Body of pancreas (tissue), 4 donors: ENCODE data around the gene RHOT1. TPM values are rescaled to one million over a fixed set of nuclear protein-coding genes. Genes with fewer than 3 reads are reported as not detected.

Source experiments
- ATAC-seq: fragments of 150-250 bp; one replicate; pipeline ENCODE4 v1.9.1; 2016
- DNase-seq, 4 donors: peaks; one replicate each; pipeline ENCODE4 v3.0.0-alpha.2; 2019
- H3K27ac ChIP-seq, 4 donors: fragments of 200-600 bp; sonication (generic); 1 replicate in 3 of 4; 2 replicates in 1 of 4; pipeline versions ENCODE4 v1.5.1 to v1.6.1; 2016 to 2019; ENCODE audit warnings: mild to moderate bottlenecking in 1 of 4, mixed read lengths in 1 of 4, moderate library complexity in 1 of 4
- H3K27me3 ChIP-seq, 2 donors: fragments of 200-600 bp; sonication (generic); one replicate each; pipeline ENCODE4 v1.6.0; 2016; ENCODE audit warnings: mild to moderate bottlenecking in 1 of 2
- H3K36me3 ChIP-seq, 2 donors: fragments of 200-600 bp; sonication (generic); replicated peaks in 1 of 2; 2 replicates each; pipeline ENCODE4 v1.5.1; 2016; ENCODE audit warnings: low read depth in 2 of 2; ENCODE audit not compliant: insufficient read depth in 1 of 2
- H3K4me1 ChIP-seq: fragments of 200-600 bp; sonication (generic); one replicate; pipeline ENCODE4 v1.6.0; 2016
- H3K4me3 ChIP-seq, 2 donors: fragments of 200-600 bp; sonication (generic); 1 replicate in 1 of 2; 2 replicates in 1 of 2; pipeline ENCODE4 v1.5.1; 2016 to 2019
- H3K9me3 ChIP-seq, 3 donors: fragments of 200-600 bp; sonication (generic); 1 replicate in 2 of 3; 2 replicates in 1 of 3; pipeline ENCODE4 v1.5.1; 2016
- POLR2A ChIP-seq, 3 donors: fragments of 450-650 bp; IDR thresholded peaks; one replicate each; pipeline ENCODE4 v1.6.1; 2016; ENCODE audit warnings: antibody characterized with exemption in 3 of 3, mild to moderate bottlenecking in 2 of 3
- WGBS, 2 donors: methylation state at CpG; one replicate each; pipeline ENCODE4 v1.1.5; 2017; 5-methylcytosine and 5-hydroxymethylcytosine counted together
- intact Hi-C: fragments of 100-400 bp; cut with DNase I; formaldehyde crosslinking; loops from one replicate; pipeline ENCODE4 v1.15.1; 2023
- total RNA-seq, 2 donors: library from RNA; depleted of rRNA; stranded (reverse); fragments of >200 nt; gene quantifications; one replicate each; pipeline ENCODE4 v1.1.0, GENCODE V29; 2016
- TF ChIP-seq, protein P1 (sequence below), 7 experiments: fragments of 450-650 bp in 4 of 7; fragments of 200-600 bp in 3 of 7; sonication (generic) in 3 of 7; IDR thresholded peaks; one replicate each; pipeline ENCODE4 v1.5.1; 2016 to 2019; ENCODE audit warnings: antibody characterized with exemption in 7 of 7

The RHOT1 gene
- total RNA-seq, 2 donors from 2014 or later, result 15.2 to 25.4 TPM

DNA sequence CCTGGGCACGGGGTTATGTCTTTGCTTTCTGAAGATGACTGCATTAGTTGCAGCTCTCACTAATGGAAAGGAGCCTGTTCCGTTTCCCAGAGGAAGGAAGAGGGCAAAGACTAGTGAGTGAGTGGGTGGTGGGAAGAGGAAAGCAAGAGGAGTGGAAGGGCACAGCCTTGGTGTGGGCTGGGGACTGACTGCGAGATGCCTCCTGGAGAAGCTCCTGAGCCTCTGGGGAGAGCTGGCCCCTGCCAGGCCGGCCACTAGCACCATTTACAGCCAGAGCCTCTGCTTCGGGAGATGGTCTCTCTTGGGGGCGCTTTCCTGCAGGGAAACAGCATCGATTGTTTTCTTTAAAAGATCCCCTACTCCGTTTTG lies 122.5 kb downstream of the RHOT1 start:
- TF ChIP-seq POLR2A (IDR thresholded peaks at IDR 0.05), result no peak
- TF ChIP-seq, protein P1, sequence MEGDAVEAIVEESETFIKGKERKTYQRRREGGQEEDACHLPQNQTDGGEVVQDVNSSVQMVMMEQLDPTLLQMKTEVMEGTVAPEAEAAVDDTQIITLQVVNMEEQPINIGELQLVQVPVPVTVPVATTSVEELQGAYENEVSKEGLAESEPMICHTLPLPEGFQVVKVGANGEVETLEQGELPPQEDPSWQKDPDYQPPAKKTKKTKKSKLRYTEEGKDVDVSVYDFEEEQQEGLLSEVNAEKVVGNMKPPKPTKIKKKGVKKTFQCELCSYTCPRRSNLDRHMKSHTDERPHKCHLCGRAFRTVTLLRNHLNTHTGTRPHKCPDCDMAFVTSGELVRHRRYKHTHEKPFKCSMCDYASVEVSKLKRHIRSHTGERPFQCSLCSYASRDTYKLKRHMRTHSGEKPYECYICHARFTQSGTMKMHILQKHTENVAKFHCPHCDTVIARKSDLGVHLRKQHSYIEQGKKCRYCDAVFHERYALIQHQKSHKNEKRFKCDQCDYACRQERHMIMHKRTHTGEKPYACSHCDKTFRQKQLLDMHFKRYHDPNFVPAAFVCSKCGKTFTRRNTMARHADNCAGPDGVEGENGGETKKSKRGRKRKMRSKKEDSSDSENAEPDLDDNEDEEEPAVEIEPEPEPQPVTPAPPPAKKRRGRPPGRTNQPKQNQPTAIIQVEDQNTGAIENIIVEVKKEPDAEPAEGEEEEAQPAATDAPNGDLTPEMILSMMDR (IDR thresholded peaks at IDR 0.05), result no peak
- H3K9me3 ChIP-seq, result no peaks in the 10 kb centered on the region
- peaks cover 0 to 11% of the 10 kb centered on the region in 2 donors for H3K27me3 ChIP-seq
- no peak overlapping the region for H3K4me3 ChIP-seq
- H3K4me1 ChIP-seq, result peaks cover 25% of the 10 kb centered on the region
- DNase-seq (no peak), ATAC-seq (no peak)
- no peak overlapping the region for H3K27ac ChIP-seq
- WGBS, 2 donors, result 39 to 49% methylated on average over 8 of the region's 8 CpGs
- no peaks in the 10 kb centered on the region for H3K36me3 ChIP-seq
- intact Hi-C loops, result no loop called here

DNA sequence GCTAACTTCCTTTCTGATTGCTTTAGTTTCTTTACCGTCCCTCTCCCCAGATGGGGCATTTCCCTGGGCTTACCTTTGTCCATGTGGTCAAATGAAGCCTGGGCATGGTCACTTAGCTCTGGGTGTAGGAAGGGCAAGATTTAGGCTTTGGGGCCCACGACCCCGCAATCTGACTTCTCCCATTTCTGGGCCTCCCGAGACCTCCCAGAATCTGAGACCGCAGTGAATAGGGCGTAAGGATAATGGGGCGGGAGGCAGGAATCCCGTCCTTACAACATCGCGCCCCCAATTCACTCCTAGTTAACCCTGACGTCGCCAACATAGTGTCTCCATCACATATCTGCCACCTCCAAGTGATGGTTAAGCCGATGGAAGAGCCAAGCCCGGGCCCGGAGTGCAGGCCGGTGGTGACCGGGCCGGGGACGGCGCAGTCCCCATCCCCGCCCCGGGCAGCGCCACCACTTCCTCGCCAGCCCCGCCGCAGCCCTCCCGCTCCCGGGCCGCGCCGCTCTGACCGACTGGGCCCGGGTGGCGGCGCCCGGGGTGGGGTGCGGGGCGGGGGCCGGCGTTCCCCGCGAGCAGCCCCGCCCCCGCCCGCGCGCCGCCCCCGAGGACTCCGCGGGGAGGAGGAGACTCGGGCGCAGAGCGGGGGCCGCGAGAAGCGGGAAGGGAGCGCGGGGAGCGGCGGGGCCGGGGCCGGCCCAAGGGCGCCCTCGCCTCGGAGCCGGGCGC lies 123.1 kb downstream of the RHOT1 start, which contains the start of gene RHBDL3:
Gene RHBDL3 (plus strand): TSS at position 641 of the 732 bp plus-strand sequence. CDS start 358 bp downstream, outside the sequence.
- ATAC-seq (peak; percentile 51), DNase-seq (peak in 1 of 4 donors; percentile 41)
- H3K4me1 ChIP-seq, result peaks cover 25% of the 10 kb centered on the region
- no peak within 1 kb of the TSS for H3K27ac ChIP-seq
- H3K36me3 ChIP-seq, result no peaks in the 10 kb centered on the region
- peak within 1 kb of the TSS in 1 of 2 donors; percentile 27 for H3K4me3 ChIP-seq
- intact Hi-C loops, result no loop called here
- 9 to 30% methylated on average over 10 to 34 of the region's 68 CpGs for WGBS, 2 donors
- no peaks in the 10 kb centered on the region for H3K9me3 ChIP-seq
- TF ChIP-seq, protein P1 (IDR thresholded peaks at IDR 0.05), result no peak
- no peak for TF ChIP-seq POLR2A (IDR thresholded peaks at IDR 0.05)
- H3K27me3 ChIP-seq, result peaks cover 0 to 11% of the 10 kb centered on the region in 2 donors

DNA sequence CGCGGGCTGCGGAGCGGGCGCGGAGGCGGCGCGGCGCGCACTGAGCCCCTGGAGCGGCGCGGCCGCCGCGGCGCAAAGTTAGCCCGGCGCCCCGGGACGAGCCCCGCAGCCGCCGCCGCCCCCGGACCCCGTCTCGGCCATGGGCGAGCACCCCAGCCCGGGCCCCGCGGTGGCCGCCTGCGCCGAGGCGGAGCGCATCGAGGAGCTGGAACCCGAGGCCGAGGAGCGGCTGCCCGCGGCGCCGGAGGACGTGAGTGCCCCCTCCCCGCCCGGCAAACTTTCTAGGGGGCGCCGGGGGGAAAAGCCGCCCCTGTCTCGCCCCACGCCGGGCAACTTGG lies 123.7 kb downstream of the RHOT1 start:
- intact Hi-C loops, result no loop called here
- Histone ChIP-seq H3K4me3 (peak overlapping the region in 1 of 2 donors; percentile 27), H3K36me3 (no peaks in the 10 kb centered on the region), H3K27ac (no peak overlapping the region), H3K9me3 (no peaks in the 10 kb centered on the region), H3K4me1 (peaks cover 25% of the 10 kb centered on the region), H3K27me3 (peaks cover 0 to 11% of the 10 kb centered on the region in 2 donors)
- 0% methylated on average over 46 of the region's 55 CpGs; no CpG with 5 or more reads in 1 of the 2 donors for WGBS, 2 donors
- TF ChIP-seq, protein P1 (IDR thresholded peaks at IDR 0.05), result no peak
- TF ChIP-seq POLR2A (IDR thresholded peaks at IDR 0.05), result no peak
- ATAC-seq (peak; percentile 12), DNase-seq (no peak)

DNA sequence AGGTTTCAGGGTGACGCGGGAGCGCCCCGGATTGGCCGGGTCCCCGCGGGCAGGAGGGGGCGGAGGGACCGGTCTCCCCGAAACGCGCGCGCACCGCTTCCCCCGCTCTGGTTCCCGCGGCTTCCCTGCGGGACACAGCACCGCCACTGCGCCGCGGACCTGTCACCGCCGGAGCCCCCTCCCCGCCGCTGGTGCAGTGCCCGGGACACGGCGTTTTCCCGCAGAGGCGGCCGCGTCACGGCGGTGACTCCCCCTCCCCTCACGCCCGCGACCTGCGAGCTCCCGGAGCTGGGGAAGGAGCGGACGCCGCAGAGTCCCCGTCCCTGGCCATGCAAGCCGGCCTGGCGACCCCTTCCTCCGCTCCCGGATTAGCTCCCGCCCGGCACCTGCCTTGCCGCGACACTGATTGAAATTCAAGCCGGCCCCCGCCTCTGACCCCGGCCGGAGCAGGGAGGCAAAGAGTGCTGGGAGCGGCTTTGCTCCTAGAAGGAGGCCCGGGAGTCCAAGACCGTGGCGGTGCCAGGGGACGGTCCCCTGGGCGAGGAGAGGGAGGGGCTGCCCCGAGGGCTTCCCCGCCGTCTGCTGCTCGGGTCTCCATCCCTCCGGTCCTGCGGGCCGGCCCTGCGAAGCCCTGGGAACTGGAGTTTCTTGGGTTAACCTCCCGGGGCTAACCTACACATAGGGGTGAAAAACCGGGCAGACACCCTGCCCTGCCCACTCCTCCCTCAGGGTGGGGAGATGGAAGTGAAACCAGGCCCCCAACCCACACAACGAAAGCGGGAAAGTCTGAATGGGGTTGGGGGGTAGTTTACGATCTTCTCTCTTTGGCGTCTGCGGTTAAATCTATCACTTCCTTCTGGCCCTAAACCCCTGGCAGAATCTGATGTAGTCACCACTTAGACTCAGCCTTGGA lies 124.3 kb downstream of the RHOT1 start:
- H3K27ac ChIP-seq, result no peak overlapping the region
- WGBS, 2 donors, result 2 to 21% methylated on average over 8 to 78 of the region's 78 CpGs
- peaks cover 0 to 11% of the 10 kb centered on the region in 2 donors for H3K27me3 ChIP-seq

More for the DNA sequence above, 124.3 kb downstream of the RHOT1 start:
- DNase-seq (peak in 2 of 4 donors; percentile 19 to 24), ATAC-seq (peak; percentile 24)
- H3K4me1 ChIP-seq, result peaks cover 20% of the 10 kb centered on the region
- intact Hi-C loops, result no loop called here
- TF ChIP-seq, protein P1 (IDR thresholded peaks at IDR 0.05), result no peak
- TF ChIP-seq POLR2A (IDR thresholded peaks at IDR 0.05), result no peak
- H3K9me3 ChIP-seq, result no peaks in the 10 kb centered on the region
- H3K36me3 ChIP-seq, result no peaks in the 10 kb centered on the region
- H3K4me3 ChIP-seq, result peak overlapping the region in 1 of 2 donors; percentile 27
